ENCODE measurements around the gene RGS5.
"Not testable (repeated sequence)": the region's sequence is repeated elsewhere in the genome, so short reads cannot be mapped to it uniquely, and the experiment has no call there.

RGS5 gene, protein sequence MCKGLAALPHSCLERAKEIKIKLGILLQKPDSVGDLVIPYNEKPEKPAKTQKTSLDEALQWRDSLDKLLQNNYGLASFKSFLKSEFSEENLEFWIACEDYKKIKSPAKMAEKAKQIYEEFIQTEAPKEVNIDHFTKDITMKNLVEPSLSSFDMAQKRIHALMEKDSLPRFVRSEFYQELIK

DNA sequence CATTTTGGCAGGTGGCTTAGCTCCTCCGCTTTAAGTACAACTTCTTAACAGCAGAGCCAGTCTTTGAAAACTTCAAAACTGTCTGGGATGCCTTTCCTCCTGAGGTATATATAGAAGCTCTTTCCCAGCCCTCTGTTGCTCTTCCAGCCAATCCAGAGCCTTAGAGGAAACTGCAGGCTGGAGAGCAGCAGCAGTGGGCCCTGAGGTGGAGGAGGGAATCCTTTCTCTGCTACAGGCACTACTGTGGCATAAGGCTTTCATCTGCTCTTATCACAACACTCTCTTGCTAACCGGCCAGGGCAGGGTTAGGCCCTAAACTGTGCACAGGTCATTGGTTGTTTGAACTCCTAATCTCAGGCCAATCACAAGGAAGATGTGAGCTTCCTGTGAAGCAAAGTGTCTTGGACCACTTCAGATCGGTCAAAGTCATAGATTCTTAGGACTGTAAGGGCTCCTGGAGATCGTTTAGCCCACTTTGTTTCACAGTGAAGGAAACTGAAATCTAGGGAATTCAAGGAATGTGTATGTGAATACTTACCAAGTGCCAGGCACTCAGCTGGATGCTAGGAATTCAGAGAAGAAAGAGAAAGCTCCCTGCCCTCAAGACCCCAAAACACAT, at the start of gene RGS5:
Gene RGS5, minus strand, starts transcription at position 84 of the 619 bp plus-strand sequence. Its CDS starts 81 bp downstream, at position 3.
- DNase-seq (ENCODE audit: low spot score), result peak; percentile 36

DNA sequence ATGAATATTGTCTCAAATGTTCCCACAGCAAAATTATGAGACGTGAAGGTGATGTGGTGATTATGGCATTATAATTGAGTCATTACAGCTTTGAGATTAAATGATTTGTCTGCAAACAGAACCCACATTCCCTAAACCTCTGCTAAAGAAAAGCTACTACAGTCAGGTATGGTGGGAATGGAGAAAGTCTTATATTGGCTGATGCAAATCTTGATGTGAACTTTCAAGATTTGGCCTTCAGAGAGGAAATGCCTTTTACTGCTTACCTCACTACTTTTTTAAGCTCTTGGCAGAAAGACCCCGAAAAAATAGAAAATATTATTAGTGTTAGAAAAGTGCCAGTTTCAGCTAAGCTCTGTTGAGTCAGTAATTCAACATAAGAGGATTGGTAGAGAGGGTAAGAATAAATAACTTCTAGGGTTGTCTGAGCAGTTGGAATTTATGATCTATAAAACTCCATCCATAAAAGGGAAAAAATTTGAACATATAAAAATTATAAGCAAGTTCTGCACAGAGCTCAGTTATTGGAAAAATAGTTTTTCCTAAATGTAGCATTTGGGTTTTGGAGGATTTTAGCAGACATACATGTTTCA, 47.8 kb upstream of the RGS5 start:
- DNase-seq (ENCODE audit: low spot score), result no peak

GRCh38 chr1:163248064-163248463, 45.3 kb upstream of the RGS5 start:
- DNase-seq (ENCODE audit: low spot score), result no peak

DNA sequence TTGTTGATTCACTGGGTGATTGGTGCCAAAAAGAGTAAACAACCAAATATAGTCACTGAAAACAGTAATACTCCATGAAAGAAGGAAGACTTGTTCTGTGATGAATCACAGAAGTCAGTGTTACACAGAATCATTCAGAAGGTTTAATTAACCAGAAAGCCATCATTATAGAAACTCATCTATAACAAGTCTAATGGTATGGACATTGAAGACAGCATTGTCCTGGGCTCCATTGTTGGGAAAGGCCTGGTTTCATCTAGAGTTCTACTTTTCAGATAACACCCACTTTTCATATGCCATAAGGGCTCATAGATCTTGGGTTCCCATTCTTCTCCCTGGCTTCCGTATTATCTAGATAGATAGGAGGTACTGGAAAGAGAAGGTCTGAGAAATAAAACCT, 41.9 kb upstream of the RGS5 start:
- not testable (repeated sequence) for DNase-seq (ENCODE audit: low spot score)

- DNase-seq (ENCODE audit: low spot score), result no peak
Measured at GRCh38 chr1:163241746-163242145, 39.0 kb upstream of the RGS5 start.

GRCh38 chr1:163240705-163241104, 38.0 kb upstream of the RGS5 start:
- DNase-seq (ENCODE audit: low spot score), result no peak

DNA sequence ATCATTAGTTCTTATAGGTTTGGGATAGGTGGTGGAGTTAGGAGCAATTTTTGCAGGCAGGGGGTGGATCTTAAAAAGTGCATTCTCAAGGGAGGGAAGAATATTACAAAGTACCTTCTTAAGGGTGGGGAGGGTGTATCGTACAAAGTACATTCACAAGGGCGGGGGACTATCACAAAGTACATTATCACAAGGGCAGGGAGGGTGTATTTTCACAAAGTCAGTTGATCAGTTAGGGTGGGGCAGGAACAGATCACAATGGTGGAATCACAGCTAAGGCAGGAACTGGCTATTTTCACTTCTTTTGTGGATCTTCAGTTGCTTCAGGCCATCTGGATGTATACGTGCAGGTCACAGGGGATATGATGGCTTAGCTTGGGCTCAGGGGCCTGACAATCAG, 30.9 kb upstream of the RGS5 start:
- DNase-seq (ENCODE audit: low spot score), result not testable (repeated sequence)

GRCh38 chr1:163231385-163231784, 28.7 kb upstream of the RGS5 start:
- peak; percentile 60 for DNase-seq (ENCODE audit: low spot score)

DNA sequence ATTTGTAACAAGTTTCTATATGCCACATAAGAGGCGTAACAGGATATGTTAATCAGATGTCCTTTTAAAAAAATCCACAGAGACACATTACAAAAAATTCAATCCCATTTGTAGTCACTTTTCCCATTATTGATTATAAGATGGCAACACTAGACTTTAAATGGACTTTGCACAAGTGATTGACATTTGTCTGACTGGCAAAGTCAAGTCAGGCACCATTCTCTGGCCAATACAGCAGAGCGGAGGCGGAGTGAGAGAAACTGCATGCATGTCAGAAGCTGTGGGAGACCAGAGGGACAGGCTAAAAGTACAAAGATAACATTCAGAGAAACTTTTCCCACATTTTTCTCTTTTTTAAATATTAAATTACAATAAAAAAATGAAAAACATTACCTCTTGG, 28.1 kb upstream of the RGS5 start:
- no peak for DNase-seq (ENCODE audit: low spot score)

- DNase-seq (ENCODE audit: low spot score), result not testable (repeated sequence)
Measured at GRCh38 chr1:163228271-163228670, 25.6 kb upstream of the RGS5 start.

- no peak for DNase-seq (ENCODE audit: low spot score)
Measured at GRCh38 chr1:163227126-163227525, 24.4 kb upstream of the RGS5 start.

DNA sequence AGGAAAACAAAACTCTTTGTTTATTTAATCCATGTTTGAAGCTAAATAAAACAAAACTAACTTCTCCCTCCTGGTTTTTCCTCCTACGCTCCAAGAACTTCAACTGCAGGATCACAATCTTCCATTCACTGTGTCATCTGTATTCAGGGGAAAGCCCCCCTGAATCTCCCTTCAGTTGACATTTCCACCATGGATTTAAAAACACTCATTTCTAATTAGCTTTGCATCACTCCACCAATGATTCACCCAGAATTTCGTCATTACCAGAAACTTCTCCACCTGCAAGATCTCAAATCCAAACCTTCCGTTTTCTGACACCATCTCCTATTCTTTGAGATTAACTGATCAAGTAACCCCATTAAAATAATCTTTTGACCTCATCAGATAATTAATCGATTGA, 10.9 kb upstream of the RGS5 start:
- no peak for DNase-seq (ENCODE audit: low spot score)

DNA sequence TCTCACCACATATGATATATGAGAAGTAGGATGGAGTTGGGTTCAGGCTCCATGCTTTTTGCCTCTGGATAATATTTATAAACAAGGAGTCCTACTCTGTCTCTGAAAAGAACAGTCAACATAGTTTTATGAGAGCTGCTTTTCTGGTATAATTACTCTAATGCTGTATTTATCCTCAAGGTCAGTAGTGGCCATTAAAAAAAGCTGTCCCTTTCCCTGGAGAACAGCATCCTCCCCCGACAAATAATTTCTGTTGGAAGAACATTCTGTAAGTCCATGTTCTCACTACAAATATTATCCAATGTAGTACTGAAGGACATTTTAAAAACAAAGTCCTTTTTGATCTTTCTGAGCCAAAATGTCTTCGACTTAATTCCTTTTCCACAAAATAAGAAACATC, 9.0 kb upstream of the RGS5 start:
- no peak for DNase-seq (ENCODE audit: low spot score)

- no peak for DNase-seq (ENCODE audit: low spot score)
Measured at GRCh38 chr1:163205513-163205912, 2.8 kb upstream of the RGS5 start.

DNA sequence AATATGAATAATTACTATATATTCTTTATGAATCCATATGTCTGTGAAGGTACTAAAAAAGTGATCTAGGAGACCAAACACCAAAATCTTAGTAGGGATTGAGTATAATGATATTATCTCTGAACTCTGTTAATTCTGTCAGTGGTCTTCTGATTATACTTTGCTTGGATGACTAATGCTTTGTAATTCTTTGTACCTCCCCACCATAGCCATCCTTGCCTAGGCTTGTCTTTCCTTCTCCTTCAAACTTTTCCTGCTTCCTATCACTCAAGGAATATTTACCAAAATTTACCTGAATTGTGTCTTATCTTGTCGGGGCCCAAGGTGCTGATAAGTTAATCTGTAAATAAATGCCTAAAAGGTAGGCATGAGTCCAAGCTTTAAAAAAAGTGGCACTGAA, 845 bp upstream of the RGS5 start:
- no peak for DNase-seq (ENCODE audit: low spot score)

- no peak for DNase-seq (ENCODE audit: low spot score)
Measured at GRCh38 chr1:163201906-163202305, 810 bp downstream of the RGS5 start.

- DNase-seq (ENCODE audit: low spot score), result no peak
Measured at GRCh38 chr1:163197022-163197421, 5.7 kb downstream of the RGS5 start.

DNA sequence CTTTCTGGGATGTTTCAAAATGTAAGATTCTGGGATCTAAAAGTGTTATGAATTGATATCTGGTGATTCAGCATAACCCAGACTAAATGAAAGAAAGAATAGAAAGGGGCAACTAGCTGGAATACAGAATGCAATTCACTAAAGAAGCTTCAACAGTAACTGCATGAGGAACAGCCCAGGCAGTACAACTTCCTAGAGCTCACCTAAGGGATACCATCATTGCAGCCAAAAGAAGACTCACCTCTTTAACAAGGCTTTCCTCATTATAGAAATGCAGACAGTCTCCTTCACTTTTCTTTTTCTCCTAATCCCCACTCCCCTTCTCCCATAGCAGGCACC, 6.3 kb downstream of the RGS5 start:
- DNase-seq (ENCODE audit: low spot score), result no peak

DNA sequence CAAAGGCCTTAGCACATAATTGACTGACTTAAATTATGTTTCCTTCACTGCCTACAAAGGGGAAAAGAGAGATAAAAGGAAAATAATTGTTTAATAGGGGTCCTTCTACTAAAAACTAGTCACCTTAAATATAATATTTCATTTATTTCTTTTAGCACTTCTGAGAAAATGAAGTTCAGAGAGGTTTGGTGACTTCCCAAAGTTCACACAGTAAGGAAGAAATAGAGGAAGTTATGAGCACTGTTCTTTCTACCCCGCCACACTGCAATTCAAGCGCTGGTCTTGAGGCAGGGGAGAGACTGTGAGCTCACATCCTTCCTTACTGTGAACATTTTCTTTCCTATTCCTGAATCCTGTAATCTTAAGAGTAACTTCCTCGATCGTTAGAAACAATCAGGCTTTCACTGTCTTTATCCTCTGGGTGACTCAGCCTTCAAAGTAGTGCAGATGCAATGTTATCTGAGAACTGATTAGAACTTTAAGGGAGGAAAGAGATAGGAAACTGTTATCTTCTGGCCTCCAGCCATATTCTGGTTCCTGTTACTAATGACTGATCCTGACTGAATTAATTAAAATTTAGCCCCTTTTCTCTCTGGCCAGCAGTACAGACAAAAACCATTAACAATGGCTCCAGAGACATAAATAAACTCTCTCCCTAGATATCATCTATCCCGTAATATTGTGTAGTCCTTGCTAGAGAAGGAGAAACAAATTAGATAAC, 6.8 kb downstream of the RGS5 start:
- no peak for DNase-seq (ENCODE audit: low spot score)

DNA sequence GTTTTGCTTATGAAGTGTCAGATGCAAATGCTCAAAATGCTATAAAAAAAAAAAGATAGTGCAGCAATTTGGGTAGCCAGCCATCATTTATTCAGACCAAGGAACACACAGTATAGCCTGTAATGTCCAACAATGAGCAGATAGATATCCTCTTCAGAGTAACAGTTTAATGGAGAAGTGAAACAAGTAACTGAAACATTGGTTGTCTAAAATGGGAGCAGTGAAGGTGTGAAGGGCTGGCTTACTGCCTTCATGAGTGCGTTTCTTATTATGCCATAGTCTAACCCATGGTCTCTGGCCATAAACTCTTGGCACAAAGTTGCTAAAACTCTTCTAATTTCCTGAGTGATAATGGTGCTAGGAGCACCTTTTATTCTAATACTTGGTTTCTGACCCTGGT, 11.4 kb downstream of the RGS5 start:
- DNase-seq (ENCODE audit: low spot score), result no peak

- DNase-seq (ENCODE audit: low spot score), result no peak
Measured at GRCh38 chr1:163188947-163189346, 13.8 kb downstream of the RGS5 start.

- no peak for DNase-seq (ENCODE audit: low spot score)
Measured at GRCh38 chr1:163187849-163188248, 14.9 kb downstream of the RGS5 start.

- DNase-seq (ENCODE audit: low spot score), result no peak
Measured at GRCh38 chr1:163186862-163187261, 15.9 kb downstream of the RGS5 start.
